Measurements from ENCODE around the gene AHDC1.

DNA sequence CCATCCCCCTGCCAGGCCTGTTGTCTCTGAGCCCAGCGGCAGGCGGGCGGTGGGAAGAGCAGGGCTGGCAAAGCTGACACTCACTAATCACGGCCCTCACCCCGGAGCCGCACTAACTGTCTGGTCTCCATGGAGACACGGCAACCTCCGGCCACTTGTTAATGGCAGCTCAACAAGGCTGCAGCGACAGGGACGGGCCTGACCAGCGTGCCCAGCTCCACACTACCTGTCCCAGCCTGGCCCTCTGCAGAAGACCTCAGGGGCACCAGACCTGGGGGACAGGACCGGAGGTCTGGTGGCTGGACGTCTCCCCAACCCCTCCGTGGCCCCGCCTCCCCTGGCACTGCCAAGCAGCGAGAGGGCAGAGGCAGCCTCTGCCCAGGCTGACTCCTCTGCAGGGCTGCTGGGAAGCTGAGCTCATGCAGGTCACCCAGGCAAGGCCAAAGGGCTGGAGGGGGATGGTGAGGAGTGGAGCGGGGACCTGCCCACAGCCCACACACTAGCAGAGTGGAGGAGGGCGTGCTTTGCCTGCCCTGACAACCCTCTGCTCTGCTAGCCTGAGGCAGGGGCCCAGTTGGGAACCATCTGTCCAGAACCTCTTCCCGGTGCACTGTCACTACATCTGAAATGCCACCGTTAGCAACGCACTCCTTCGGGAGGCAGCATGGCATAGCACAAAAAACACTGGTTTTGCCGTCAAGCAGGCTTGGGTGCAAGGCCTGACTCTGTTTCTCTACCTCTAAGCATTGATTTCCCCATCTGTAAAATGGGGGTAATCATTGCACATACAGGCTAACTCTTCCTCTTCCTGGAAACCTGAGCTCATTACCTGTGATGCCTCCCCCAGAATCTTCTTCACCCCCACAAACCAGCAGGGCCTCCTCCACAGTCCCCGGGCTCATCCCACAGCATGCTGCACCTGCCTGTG, 84.3 kb downstream of the AHDC1 start:
- no peak for TF ChIP-seq ZBTB1 (tag by site-specific recombination; IDR thresholded peaks at IDR 0.05)
- no peak for TF ChIP-seq ZNF292 (tag by site-specific recombination; IDR thresholded peaks at IDR 0.05; ENCODE audit: borderline replicate concordance, low read depth)
- no peak for TF ChIP-seq ZFP41 (tag by site-specific recombination; IDR thresholded peaks at IDR 0.05; ENCODE audit: borderline replicate concordance)
